ENCODE measurements around the gene MYO7A.

Gene MYO7A

GRCh38 chr11:77165066-77165465, 37.0 kb downstream of the MYO7A start:
- no peak overlapping the region for H3K14ac ChIP-seq (ENCODE audit: low read length)
- H2AFZ ChIP-seq (ENCODE audit: low read length): no peak overlapping the region
- WGBS, 2 donors (ENCODE audit: extremely low coverage in 2 of 2, insufficient read length in 2 of 2, insufficient replicate concordance in 1 of 2): no CpG with 5 or more reads among the region's 5 CpGs
- no peak overlapping the region for H4K8ac ChIP-seq (ENCODE audit: low read depth, low read length)
- H3K4me3 ChIP-seq (ENCODE audit: low read length in 2 of 2): no peak overlapping the region
- H2BK120ac ChIP-seq (ENCODE audit: low read depth, low read length): no peak overlapping the region
- H3K27ac ChIP-seq (replicated peaks; ENCODE audit: low read length): no peak overlapping the region
- H2BK5ac ChIP-seq (ENCODE audit: low read length): no peak overlapping the region
- H3K9me3 ChIP-seq (replicated peaks in 1 of 2; ENCODE audit: control insufficient read depth in 2 of 2, insufficient read depth in 1 of 2, low read depth in 1 of 2, low read length in 2 of 2): no peaks in the 10 kb centered on the region
- H3K18ac ChIP-seq (ENCODE audit: low read length): peak overlapping the region; percentile 83
- no peak overlapping the region for H3K23ac ChIP-seq (ENCODE audit: low read depth, low read length, poor library complexity)
- H3K4ac ChIP-seq (ENCODE audit: low read length): no peak overlapping the region
- H4K91ac ChIP-seq (ENCODE audit: low read depth, low read length, poor library complexity): no peak overlapping the region
- DNase-seq (ENCODE audit: low spot score): no peak
- H3K4me1 ChIP-seq (ENCODE audit: control insufficient read depth in 2 of 2, insufficient read depth in 1 of 2, low read depth in 1 of 2, low read length in 2 of 2): peaks cover 0 to 1% of the 10 kb centered on the region in 2 donors
- peaks cover 0 to 19% (median 0%) of the 10 kb centered on the region in 3 experiments for H3K27me3 ChIP-seq (ENCODE audit: control insufficient read depth in 3 of 3, insufficient read depth in 3 of 3, low read depth in 1 of 3, low read length in 3 of 3)
- H3K36me3 ChIP-seq (replicated peaks in 1 of 2; ENCODE audit: control insufficient read depth in 2 of 2, insufficient read depth in 2 of 2, low read length in 2 of 2): no peaks in the 10 kb centered on the region
- no peak overlapping the region for H2BK15ac ChIP-seq (ENCODE audit: low read length)
- H3K4me2 ChIP-seq (ENCODE audit: insufficient read depth, low read length, poor library complexity, severe bottlenecking): no peak overlapping the region
- H2AK5ac ChIP-seq (ENCODE audit: low read depth, low read length): peak overlapping the region; percentile 62
- H2BK12ac ChIP-seq (ENCODE audit: low read length): no peak overlapping the region
- H3K9ac ChIP-seq (ENCODE audit: low read depth, low read length, poor library complexity): no peak overlapping the region
- no peaks in the 10 kb centered on the region for H3K79me1 ChIP-seq (ENCODE audit: low read depth, low read length)

GRCh38 chr11:77166021-77166420, 38.0 kb downstream of the MYO7A start:
- Histone ChIP-seq H2AFZ (ENCODE audit: low read length) (no peak overlapping the region), H3K9me3 (replicated peaks in 1 of 2; ENCODE audit: control insufficient read depth in 2 of 2, insufficient read depth in 1 of 2, low read depth in 1 of 2, low read length in 2 of 2) (no peaks in the 10 kb centered on the region), H2AK5ac (ENCODE audit: low read depth, low read length) (no peak overlapping the region), H3K36me3 (replicated peaks in 1 of 2; ENCODE audit: control insufficient read depth in 2 of 2, insufficient read depth in 2 of 2, low read length in 2 of 2) (no peaks in the 10 kb centered on the region), H2BK12ac (ENCODE audit: low read length) (no peak overlapping the region), H3K27ac (replicated peaks; ENCODE audit: low read length) (no peak overlapping the region), H3K23ac (ENCODE audit: low read depth, low read length, poor library complexity) (no peak overlapping the region), H3K18ac (ENCODE audit: low read length) (peak overlapping the region; percentile 21), H3K4ac (ENCODE audit: low read length) (no peak overlapping the region), H4K91ac (ENCODE audit: low read depth, low read length, poor library complexity) (no peak overlapping the region), H3K79me1 (ENCODE audit: low read depth, low read length) (no peaks in the 10 kb centered on the region), H3K27me3 (ENCODE audit: control insufficient read depth in 3 of 3, insufficient read depth in 3 of 3, low read depth in 1 of 3, low read length in 3 of 3) (peaks cover 0 to 9% (median 0%) of the 10 kb centered on the region in 3 experiments), H3K4me1 (ENCODE audit: control insufficient read depth in 2 of 2, insufficient read depth in 1 of 2, low read depth in 1 of 2, low read length in 2 of 2) (peaks cover 0 to 11% of the 10 kb centered on the region in 2 donors), H3K14ac (ENCODE audit: low read length) (no peak overlapping the region), H2BK120ac (ENCODE audit: low read depth, low read length) (no peak overlapping the region), H3K4me3 (ENCODE audit: low read length in 2 of 2) (no peak overlapping the region), H3K9ac (ENCODE audit: low read depth, low read length, poor library complexity) (no peak overlapping the region), H4K8ac (ENCODE audit: low read depth, low read length) (no peak overlapping the region), H2BK15ac (ENCODE audit: low read length) (peak overlapping the region; percentile 59), H2BK5ac (ENCODE audit: low read length) (no peak overlapping the region), H3K4me2 (ENCODE audit: insufficient read depth, low read length, poor library complexity, severe bottlenecking) (no peak overlapping the region)
- WGBS, 2 donors (ENCODE audit: extremely low coverage in 2 of 2, insufficient read length in 2 of 2, insufficient replicate concordance in 1 of 2): no CpG with 5 or more reads among the region's 8 CpGs
- DNase-seq (ENCODE audit: low spot score): no peak

GRCh38 chr11:77167111-77167626, 39.1 kb downstream of the MYO7A start:
- no peak overlapping the region for H3K23ac ChIP-seq (ENCODE audit: low read depth, low read length, poor library complexity)
- peak overlapping the region; percentile 25 for H2BK12ac ChIP-seq (ENCODE audit: low read length)
- peak overlapping the region; percentile 49 for H2BK5ac ChIP-seq (ENCODE audit: low read length)
- DNase-seq (ENCODE audit: low spot score): no peak
- H3K9me3 ChIP-seq (replicated peaks in 1 of 2; ENCODE audit: control insufficient read depth in 2 of 2, insufficient read depth in 1 of 2, low read depth in 1 of 2, low read length in 2 of 2): no peaks in the 10 kb centered on the region
- WGBS, 2 donors (ENCODE audit: extremely low coverage in 2 of 2, insufficient read length in 2 of 2, insufficient replicate concordance in 1 of 2): no CpG with 5 or more reads among the region's 9 CpGs
- H3K79me1 ChIP-seq (ENCODE audit: low read depth, low read length): no peaks in the 10 kb centered on the region
- H4K8ac ChIP-seq (ENCODE audit: low read depth, low read length): no peak overlapping the region
- no peaks in the 10 kb centered on the region for H3K27me3 ChIP-seq (ENCODE audit: control insufficient read depth in 3 of 3, insufficient read depth in 3 of 3, low read depth in 1 of 3, low read length in 3 of 3)
- H3K4me3 ChIP-seq (ENCODE audit: low read length in 2 of 2): no peak overlapping the region
- H2BK120ac ChIP-seq (ENCODE audit: low read depth, low read length): peak overlapping the region; percentile 32
- H3K14ac ChIP-seq (ENCODE audit: low read length): no peak overlapping the region
- H4K91ac ChIP-seq (ENCODE audit: low read depth, low read length, poor library complexity): no peak overlapping the region
- no peak overlapping the region for H2AFZ ChIP-seq (ENCODE audit: low read length)
- H2AK5ac ChIP-seq (ENCODE audit: low read depth, low read length): peak overlapping the region; percentile 85
- H3K36me3 ChIP-seq (replicated peaks in 1 of 2; ENCODE audit: control insufficient read depth in 2 of 2, insufficient read depth in 2 of 2, low read length in 2 of 2): no peaks in the 10 kb centered on the region
- H3K18ac ChIP-seq (ENCODE audit: low read length): no peak overlapping the region
- H3K4me2 ChIP-seq (ENCODE audit: insufficient read depth, low read length, poor library complexity, severe bottlenecking): no peak overlapping the region
- no peak overlapping the region for H3K27ac ChIP-seq (replicated peaks; ENCODE audit: low read length)
- H2BK15ac ChIP-seq (ENCODE audit: low read length): no peak overlapping the region
- H3K4me1 ChIP-seq (ENCODE audit: control insufficient read depth in 2 of 2, insufficient read depth in 1 of 2, low read depth in 1 of 2, low read length in 2 of 2): peaks cover 5 to 19% of the 10 kb centered on the region in 2 donors
- H3K9ac ChIP-seq (ENCODE audit: low read depth, low read length, poor library complexity): peak overlapping the region; percentile 47
- no peak overlapping the region for H3K4ac ChIP-seq (ENCODE audit: low read length)

- no peaks in the 10 kb centered on the region for H3K36me3 ChIP-seq (replicated peaks in 1 of 2; ENCODE audit: control insufficient read depth in 2 of 2, insufficient read depth in 2 of 2, low read length in 2 of 2)
- no CpG with 5 or more reads among the region's 8 CpGs for WGBS, 2 donors (ENCODE audit: extremely low coverage in 2 of 2, insufficient read length in 2 of 2, insufficient replicate concordance in 1 of 2)
- H3K9ac ChIP-seq (ENCODE audit: low read depth, low read length, poor library complexity): no peak overlapping the region
- peaks cover 11 to 25% of the 10 kb centered on the region in 2 donors for H3K4me1 ChIP-seq (ENCODE audit: control insufficient read depth in 2 of 2, insufficient read depth in 1 of 2, low read depth in 1 of 2, low read length in 2 of 2)
- H2BK120ac ChIP-seq (ENCODE audit: low read depth, low read length): peak overlapping the region; percentile 32
- no peak overlapping the region for H3K27ac ChIP-seq (replicated peaks; ENCODE audit: low read length)
- H2AK5ac ChIP-seq (ENCODE audit: low read depth, low read length): peak overlapping the region; percentile 85
- H2AFZ ChIP-seq (ENCODE audit: low read length): no peak overlapping the region
- H3K23ac ChIP-seq (ENCODE audit: low read depth, low read length, poor library complexity): peak overlapping the region; percentile 13
- no peak overlapping the region for H2BK15ac ChIP-seq (ENCODE audit: low read length)
- H3K4me3 ChIP-seq (ENCODE audit: low read length in 2 of 2): no peak overlapping the region
- no peak overlapping the region for H3K14ac ChIP-seq (ENCODE audit: low read length)
- H3K18ac ChIP-seq (ENCODE audit: low read length): peak overlapping the region; percentile 78
- H4K91ac ChIP-seq (ENCODE audit: low read depth, low read length, poor library complexity): no peak overlapping the region
- peak overlapping the region; percentile 49 for H2BK5ac ChIP-seq (ENCODE audit: low read length)
- H4K8ac ChIP-seq (ENCODE audit: low read depth, low read length): no peak overlapping the region
- H3K4ac ChIP-seq (ENCODE audit: low read length): no peak overlapping the region
- no peaks in the 10 kb centered on the region for H3K9me3 ChIP-seq (replicated peaks in 1 of 2; ENCODE audit: control insufficient read depth in 2 of 2, insufficient read depth in 1 of 2, low read depth in 1 of 2, low read length in 2 of 2)
- peak overlapping the region; percentile 25 for H2BK12ac ChIP-seq (ENCODE audit: low read length)
- H3K27me3 ChIP-seq (ENCODE audit: control insufficient read depth in 3 of 3, insufficient read depth in 3 of 3, low read depth in 1 of 3, low read length in 3 of 3): no peaks in the 10 kb centered on the region
- no peak overlapping the region for H3K4me2 ChIP-seq (ENCODE audit: insufficient read depth, low read length, poor library complexity, severe bottlenecking)
- no peak for DNase-seq (ENCODE audit: low spot score)
- H3K79me1 ChIP-seq (ENCODE audit: low read depth, low read length): no peaks in the 10 kb centered on the region
These were observed 39.7 kb downstream of the MYO7A start for GRCh38 chr11:77167791-77168190.
